Kidney (tissue), 22 donors: ENCODE measurements around the gene GRM7. TPM values are rescaled to one million over a fixed set of nuclear protein-coding genes. Genes with fewer than 3 reads are reported as not detected.

ENCODE experiments used
- DNase-seq, 5 donors: peaks; one replicate each; pipeline ENCODE4 v3.0.0-alpha.2; 2013 to 2020
- FAIRE-seq: peaks from 2 replicates; lab custom pipeline; 2012; peaks lifted over from hg19 to GRCh38; lab: Jason Lieb, UNC
- H3K27ac ChIP-seq, 2 donors: one replicate each; pipeline ENCODE4 v1.7.0; 2013; ENCODE audit warnings: low read depth in 2 of 2, low read length in 2 of 2, inconsistent platforms in 1 of 2
- H3K27me3 ChIP-seq: one replicate; pipeline ENCODE4 v1.7.1; 2013; ENCODE audit warnings: low read length, inconsistent platforms; ENCODE audit not compliant: control insufficient read depth, insufficient read depth
- H3K36me3 ChIP-seq, 3 donors: one replicate each; pipeline versions ENCODE4 v1.7.0 to v1.7.1; 2013; ENCODE audit warnings: low read length in 3 of 3, control low read depth in 1 of 3, inconsistent platforms in 1 of 3; ENCODE audit not compliant: insufficient read depth in 3 of 3, control insufficient read depth in 2 of 3
- H3K4me1 ChIP-seq, 3 donors: one replicate each; pipeline versions ENCODE4 v1.7.0 to v1.7.1; 2013; ENCODE audit warnings: low read length in 3 of 3, inconsistent platforms in 1 of 3, low read depth in 1 of 3; ENCODE audit not compliant: control insufficient read depth in 2 of 3, insufficient read depth in 2 of 3
- H3K4me3 ChIP-seq, 3 donors: one replicate each; pipeline versions ENCODE4 v1.7.0 to v1.8.1; 2013; ENCODE audit warnings: low read length in 3 of 3, control low read depth in 1 of 3, inconsistent platforms in 1 of 3
- H3K9ac ChIP-seq, 3 donors: one replicate each; pipeline versions ENCODE4 v1.7.0 to v1.7.1; 2013; ENCODE audit warnings: low read length in 3 of 3, control low read depth in 1 of 3, inconsistent platforms in 1 of 3
- H3K9me3 ChIP-seq, 3 donors: one replicate each; pipeline versions ENCODE4 v1.7.0 to v1.7.1; 2013; ENCODE audit warnings: low read length in 3 of 3, control low read depth in 1 of 3, inconsistent platforms in 1 of 3; ENCODE audit not compliant: control insufficient read depth in 2 of 3, insufficient read depth in 1 of 3
- intact Hi-C: fragments of 100-400 bp; cut with DNase I; formaldehyde crosslinking; loops from one replicate; pipeline ENCODE4 v1.11.1; 2022
- long read RNA-seq, 10 donors: library from polyadenylated mRNA in 1 of 10; unstranded in 1 of 10; transcript quantifications; one replicate each; pipeline ENCODE4 v2.0.0 and lab custom pipeline, GENCODE V29; 2021 to 2026
- polyA plus RNA-seq: library from polyadenylated mRNA; stranded (reverse); fragments of 350-450 nt; fragmentation: Illumina TruSeq; extraction: RNeasy Lipid Tissue Mini Kit (QIAGEN cat#74804); gene quantifications from one replicate; pipeline ENCODE4 v1.2.3, GENCODE V29; 2014; ENCODE audit warnings: low read depth, low replicate concordance; ENCODE audit not compliant: insufficient read depth
- total RNA-seq: library from RNA; stranded (reverse); fragmentation: NEBNext Ultra II Directional; extraction: Animal tissue kit (Norgen Biotek cat#: 25700); gene quantifications from one replicate; pipeline ENCODE4 v1.2.1, GENCODE V29; 2021
- TF ChIP-seq, protein P1 (sequence below): IDR thresholded peaks from 3 replicates; pipeline ENCODE4 v1.5.1; 2012; ENCODE audit warnings: mild to moderate bottlenecking, moderate library complexity, borderline replicate concordance; ENCODE audit not compliant: insufficient read depth; ENCODE audit errors: extremely low read depth
- donor health status: control.
- donor health status: control.
- donor health status: control.
- donor health status: control.
- donor health status: control.
- donor health status: DM: yes; HTN: yes; CAD: no.
- donor health status: Normal renal cell carcinoma (clear cell type).

The GRM7 gene
- total RNA-seq (0.16 TPM), polyA plus RNA-seq (not detected)
- long read RNA-seq, donor 1: 0 reads
- long read RNA-seq, donor 2: 0 reads
- long read RNA-seq, donor 3: 0 reads
- long read RNA-seq, donor 4: 0 reads
- long read RNA-seq, donor 5: 0 reads
- long read RNA-seq, donor 6: 0 reads
- long read RNA-seq, donor 7: 0 reads
- long read RNA-seq, donor 8: 0 reads
- long read RNA-seq, donor 9: 0 reads
- long read RNA-seq, donor 10: 0 reads

- FAIRE-seq (no peak), DNase-seq (peak in 4 of 5 donors; percentile 83 to 88 (median 84))
- peak within 1 kb of the TSS in 2 of 3 donors; percentile 32 to 51 for H3K4me3 ChIP-seq
- H3K9ac ChIP-seq: peak within 1 kb of the TSS in 1 of 3 donors; percentile 8
- TF ChIP-seq, protein P1, sequence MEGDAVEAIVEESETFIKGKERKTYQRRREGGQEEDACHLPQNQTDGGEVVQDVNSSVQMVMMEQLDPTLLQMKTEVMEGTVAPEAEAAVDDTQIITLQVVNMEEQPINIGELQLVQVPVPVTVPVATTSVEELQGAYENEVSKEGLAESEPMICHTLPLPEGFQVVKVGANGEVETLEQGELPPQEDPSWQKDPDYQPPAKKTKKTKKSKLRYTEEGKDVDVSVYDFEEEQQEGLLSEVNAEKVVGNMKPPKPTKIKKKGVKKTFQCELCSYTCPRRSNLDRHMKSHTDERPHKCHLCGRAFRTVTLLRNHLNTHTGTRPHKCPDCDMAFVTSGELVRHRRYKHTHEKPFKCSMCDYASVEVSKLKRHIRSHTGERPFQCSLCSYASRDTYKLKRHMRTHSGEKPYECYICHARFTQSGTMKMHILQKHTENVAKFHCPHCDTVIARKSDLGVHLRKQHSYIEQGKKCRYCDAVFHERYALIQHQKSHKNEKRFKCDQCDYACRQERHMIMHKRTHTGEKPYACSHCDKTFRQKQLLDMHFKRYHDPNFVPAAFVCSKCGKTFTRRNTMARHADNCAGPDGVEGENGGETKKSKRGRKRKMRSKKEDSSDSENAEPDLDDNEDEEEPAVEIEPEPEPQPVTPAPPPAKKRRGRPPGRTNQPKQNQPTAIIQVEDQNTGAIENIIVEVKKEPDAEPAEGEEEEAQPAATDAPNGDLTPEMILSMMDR: no peak
- no peak within 1 kb of the TSS for H3K27ac ChIP-seq
- H3K9me3 ChIP-seq: no peaks in the 10 kb centered on the region
- intact Hi-C loops: no loop called here
- peaks cover 33% of the 10 kb centered on the region for H3K27me3 ChIP-seq
- no peaks in the 10 kb centered on the region for H3K36me3 ChIP-seq
- H3K4me1 ChIP-seq: peaks cover 0 to 7% (median 0%) of the 10 kb centered on the region in 3 donors
These were observed at the start of gene GRM7 for GRCh38 chr3:6860954-6861624. TSS of gene GRM7 (plus strand) at chr3:6861115.

GRCh38 chr3:6821411-6821810 lies 39.5 kb upstream of the GRM7 start:
- Histone ChIP-seq H3K27ac (no peak overlapping the region), H3K36me3 (no peaks in the 10 kb centered on the region), H3K9me3 (no peaks in the 10 kb centered on the region), H3K4me1 (no peaks in the 10 kb centered on the region), H3K9ac (no peak overlapping the region), H3K4me3 (no peak overlapping the region), H3K27me3 (no peaks in the 10 kb centered on the region)
- DNase-seq (no peak), FAIRE-seq (no peak)
- intact Hi-C loops: no loop called here
- TF ChIP-seq, protein P1: no peak

GRCh38 chr3:6825524-6825923 lies 35.4 kb upstream of the GRM7 start:
- Histone ChIP-seq H3K4me3 (no peak overlapping the region), H3K4me1 (no peaks in the 10 kb centered on the region), H3K27me3 (no peaks in the 10 kb centered on the region), H3K27ac (no peak overlapping the region), H3K9me3 (no peaks in the 10 kb centered on the region), H3K36me3 (no peaks in the 10 kb centered on the region), H3K9ac (no peak overlapping the region)
- TF ChIP-seq, protein P1: no peak
- no peak for FAIRE-seq
- intact Hi-C loops: no loop called here
- no peak for DNase-seq
